GM21717 (cell line): Measurements from ENCODE around the gene LAGE3.
A peak's percentile ranks its signal among the peaks of the same experiment; 100 is the strongest.

Experiments used
- ATAC-seq: cut with Tn5 transposase; IDR thresholded peaks from one replicate; pipeline ENCODE4 v1.9.1; 2021; ENCODE audit warnings: mild to moderate bottlenecking, moderate library complexity; ENCODE audit not compliant: unreplicated experiment

LAGE3 gene

GRCh38 chrX:154478728-154479622 is at the start of gene LAGE3:
LAGE3 (minus strand) TSS chrX:154479281; CDS start chrX:154478915, 366 bp downstream.
- ATAC-seq, result peak; percentile 78

GRCh38 chrX:154526901-154527675 is 48.0 kb upstream of the LAGE3 start:
- ATAC-seq, result peak; percentile 68

GRCh38 chrX:154525606-154526490 is 46.8 kb upstream of the LAGE3 start:
- no peak for ATAC-seq

GRCh38 chrX:154519389-154519788 is 40.3 kb upstream of the LAGE3 start:
- ATAC-seq, result no peak

- ATAC-seq, result no peak
Measured at GRCh38 chrX:154517101-154517781, 38.2 kb upstream of the LAGE3 start.

GRCh38 chrX:154516656-154517100 is 37.6 kb upstream of the LAGE3 start:
- ATAC-seq, result no peak

GRCh38 chrX:154515966-154516655 is 37.0 kb upstream of the LAGE3 start, which contains the start of gene FAM3A:
FAM3A (minus strand) TSS chrX:154516232; CDS start chrX:154515772, 460 bp downstream.
- ATAC-seq, result peak; percentile 84

GRCh38 chrX:154515090-154515965 is 36.2 kb upstream of the LAGE3 start:
- ATAC-seq, result peak; percentile 26

GRCh38 chrX:154513716-154514115 is 34.6 kb upstream of the LAGE3 start:
- no peak for ATAC-seq

- ATAC-seq, result no peak
Measured at GRCh38 chrX:154512879-154513553, 33.9 kb upstream of the LAGE3 start.

GRCh38 chrX:154511761-154512160 is 32.7 kb upstream of the LAGE3 start:
- ATAC-seq, result no peak

GRCh38 chrX:154509455-154509854 is 30.4 kb upstream of the LAGE3 start:
- ATAC-seq, result no peak

- ATAC-seq, result no peak
Measured at GRCh38 chrX:154508384-154508745, 29.3 kb upstream of the LAGE3 start.

GRCh38 chrX:154507673-154508383 is 28.7 kb upstream of the LAGE3 start:
- ATAC-seq, result no peak

- ATAC-seq, result no peak
Measured at GRCh38 chrX:154506483-154507332, 27.6 kb upstream of the LAGE3 start.

- ATAC-seq, result no peak
Measured at GRCh38 chrX:154505734-154506133, 26.7 kb upstream of the LAGE3 start.
